HG03571 (cell line): ENCODE measurements around the gene SMCR8.
"Not testable (repeated sequence)": the region's sequence is repeated elsewhere in the genome, so short reads cannot be mapped to it uniquely, and the experiment has no call there.

Experiments used
- ATAC-seq: cut with Tn5 transposase; IDR thresholded peaks from one replicate; pipeline ENCODE4 v1.9.1; 2021; ENCODE audit not compliant: unreplicated experiment

Gene SMCR8

GRCh38 chr17:18360518-18360917, 45.4 kb downstream of the SMCR8 start:
- no peak for ATAC-seq

GRCh38 chr17:18361837-18362697, 47.0 kb downstream of the SMCR8 start:
- ATAC-seq, result no peak

GRCh38 chr17:18362698-18363100, 47.6 kb downstream of the SMCR8 start:
- ATAC-seq, result no peak

- peak; percentile 92 for ATAC-seq
Observed at GRCh38 chr17:18363101-18364049, 48.3 kb downstream of the SMCR8 start, which contains the start of gene SHMT1. Gene SHMT1 (minus strand): TSS chr17:18363550. CDS start chr17:18355981, 7,569 bp downstream.

DNA sequence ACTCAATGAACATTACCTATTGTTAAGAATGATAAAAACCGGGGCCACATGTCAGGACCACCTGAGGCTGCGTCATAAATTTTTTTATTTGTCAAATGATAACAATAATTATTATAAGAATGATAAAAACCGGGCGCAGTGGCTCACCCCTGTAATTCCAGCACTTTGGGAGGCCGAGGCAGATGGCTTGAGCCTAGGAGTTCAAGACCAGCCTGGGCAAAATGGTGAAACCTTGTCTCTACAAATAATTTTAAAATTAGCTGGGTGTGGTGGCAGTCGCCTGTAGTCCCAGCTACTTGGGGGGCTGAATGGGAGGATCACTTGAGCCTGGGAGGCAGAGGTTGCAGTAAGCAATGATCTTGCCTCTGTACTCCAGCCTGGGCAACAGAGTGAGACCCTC, 49.1 kb downstream of the SMCR8 start:
- no peak for ATAC-seq

DNA sequence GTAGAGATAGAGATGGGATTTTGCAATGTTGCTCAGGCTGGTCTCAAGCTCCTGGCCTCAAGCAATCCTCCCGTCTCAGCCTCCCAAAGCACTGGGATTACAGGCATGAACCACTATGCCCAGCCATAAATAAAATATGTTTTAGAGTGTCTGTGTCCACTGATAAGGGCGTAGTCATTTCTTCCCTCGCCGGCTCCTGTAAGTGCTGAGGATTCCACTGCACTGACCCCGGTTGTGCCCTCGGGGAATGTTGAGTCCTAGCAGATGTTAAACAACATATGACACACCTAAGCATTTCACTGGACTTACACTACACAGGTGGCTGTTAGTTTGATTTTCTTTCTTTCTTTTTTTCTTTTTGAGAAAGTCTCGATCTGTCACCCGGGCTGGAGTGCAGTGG, 53.9 kb downstream of the SMCR8 start:
- ATAC-seq, result no peak

GRCh38 chr17:18370761-18371160, 55.7 kb downstream of the SMCR8 start:
- no peak for ATAC-seq

DNA sequence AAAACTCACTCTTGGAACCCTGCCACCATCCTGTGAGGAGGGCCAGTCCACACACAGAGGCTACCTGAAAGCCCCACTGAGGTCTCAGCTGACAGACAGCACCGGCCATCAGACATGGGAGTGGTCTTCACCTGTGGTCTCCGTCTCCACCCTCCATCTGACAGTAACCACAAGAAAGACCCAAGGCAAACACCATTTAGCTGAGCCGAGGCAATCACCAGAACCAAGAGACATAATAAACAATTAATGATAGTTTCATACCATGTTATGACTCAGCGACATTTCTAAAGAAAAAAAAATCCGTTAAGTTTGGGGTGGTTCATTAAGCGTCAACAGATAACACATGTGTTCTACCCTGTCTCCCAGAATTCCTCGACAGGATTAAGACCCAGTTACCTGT, 56.4 kb downstream of the SMCR8 start:
- no peak for ATAC-seq

- ATAC-seq, result not testable (repeated sequence)
Observed at GRCh38 chr17:18373181-18373580, 58.1 kb downstream of the SMCR8 start.

DNA sequence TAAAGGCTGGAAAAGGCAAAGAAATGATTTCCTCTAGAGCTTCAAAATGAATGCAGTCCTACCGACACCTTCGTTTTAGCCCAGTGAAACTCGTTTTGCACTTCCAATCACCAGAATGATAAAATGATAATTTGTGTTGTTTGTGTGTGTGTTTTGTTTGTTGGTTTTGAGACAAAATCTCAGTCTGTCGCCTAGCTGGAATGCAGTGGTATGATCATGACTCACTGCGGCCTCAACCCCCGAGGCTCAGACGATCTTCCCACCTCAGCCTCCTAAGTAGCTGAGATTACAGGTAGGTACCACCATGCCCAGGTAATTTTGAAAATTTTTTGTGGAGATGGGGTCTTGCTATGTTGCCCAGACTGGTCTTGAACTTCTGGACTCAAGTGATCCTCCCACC, 59.1 kb downstream of the SMCR8 start:
- ATAC-seq, result no peak
